ENCODE data around the gene NRXN3.

Gene NRXN3

DNA sequence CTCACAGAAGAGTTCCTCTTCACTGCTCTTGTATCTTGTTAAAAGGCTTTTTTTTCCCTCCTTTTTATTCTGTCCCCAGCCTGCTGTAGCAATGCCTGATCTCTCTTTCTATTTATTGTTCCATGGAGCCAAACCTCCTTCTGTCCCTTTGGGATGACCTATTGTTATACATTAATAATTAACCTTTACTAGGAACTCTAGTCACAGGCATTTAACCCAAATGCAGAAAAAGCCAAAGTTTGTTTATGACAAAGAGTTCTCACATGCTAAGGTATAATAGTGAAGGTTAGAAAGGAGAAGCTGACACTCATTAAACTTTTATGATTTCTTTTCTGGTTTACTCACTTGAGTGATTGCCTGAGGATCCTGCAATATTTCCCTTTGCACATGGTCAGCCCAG is 535.8 kb downstream of the NRXN3 start:
- no peaks in the 10 kb centered on the region for H3K9me3 ChIP-seq (ENCODE audit: control extremely low read depth in 1 of 5, control insufficient read depth in 4 of 5, insufficient read depth in 2 of 5, low read depth in 1 of 5, low read length in 4 of 5)
- no peak for DNase-seq
- peaks cover 0 to 1% (median 0%) of the 10 kb centered on the region in 5 experiments for H3K27me3 ChIP-seq (replicated peaks in 2 of 5; ENCODE audit: control insufficient read depth in 4 of 5, insufficient read depth in 5 of 5, low read length in 4 of 5)
- H3K4me3 ChIP-seq (ENCODE audit: control insufficient read depth in 1 of 7, extremely low read depth in 1 of 7, insufficient read depth in 4 of 7, low read depth in 2 of 7, low read length in 6 of 7) = no peak overlapping the region
- H3K4me1 ChIP-seq (ENCODE audit: control extremely low read depth in 1 of 4, control insufficient read depth in 4 of 4, insufficient read depth in 4 of 4, low read length in 3 of 4) = no peaks in the 10 kb centered on the region
- POLR2A ChIA-PET = no interaction called here
- CTCF ChIA-PET = no interaction called here
- no peaks in the 10 kb centered on the region for H3K36me3 ChIP-seq (ENCODE audit: control insufficient read depth in 4 of 4, insufficient read depth in 4 of 4, low read length in 3 of 4)
- H3K27ac ChIP-seq (ENCODE audit: insufficient read depth in 1 of 2, low read depth in 1 of 2, low read length in 2 of 2, poor library complexity in 1 of 2, severe bottlenecking in 2 of 2) = no peak overlapping the region

DNA sequence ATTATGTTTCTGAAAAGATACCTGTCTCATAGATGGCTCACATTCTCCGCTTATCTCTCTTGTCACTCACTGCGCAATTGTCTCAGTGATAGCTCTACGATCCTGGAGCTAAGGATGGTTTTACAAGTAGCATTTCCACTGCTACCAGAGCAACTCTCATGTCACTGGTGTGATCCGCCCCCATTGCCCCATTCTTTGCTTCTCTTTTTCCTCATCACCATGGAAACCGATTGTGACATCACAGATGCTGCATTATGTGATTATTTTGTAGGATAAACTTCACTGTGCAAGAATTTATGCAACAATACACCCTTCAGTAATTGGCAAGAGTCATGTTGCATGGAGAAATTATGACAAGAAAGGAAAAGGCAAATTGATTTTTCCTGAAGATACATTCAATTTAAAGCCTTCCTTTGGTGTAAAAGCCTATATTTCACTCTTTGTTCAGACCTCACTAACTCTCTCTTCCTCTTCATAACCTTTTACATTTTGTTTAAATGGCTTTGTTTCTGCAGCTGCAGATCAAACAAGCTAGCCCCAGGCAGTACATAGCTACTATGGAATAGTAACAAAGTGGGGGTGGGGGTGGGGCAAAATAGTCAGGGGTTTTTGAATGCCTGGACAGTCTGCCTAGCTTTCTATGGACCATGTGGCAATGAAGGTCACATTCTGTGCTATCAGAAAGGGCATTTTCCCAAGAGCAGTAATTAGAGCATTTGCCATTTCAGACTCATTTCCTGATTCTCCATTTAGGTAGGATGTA is 539.8 kb downstream of the NRXN3 start:
- H3K27me3 ChIP-seq (replicated peaks in 2 of 5; ENCODE audit: control insufficient read depth in 4 of 5, insufficient read depth in 5 of 5, low read length in 4 of 5) = no peaks in the 10 kb centered on the region
- no peak overlapping the region for H3K27ac ChIP-seq (ENCODE audit: insufficient read depth in 1 of 2, low read depth in 1 of 2, low read length in 2 of 2, poor library complexity in 1 of 2, severe bottlenecking in 2 of 2)
- ChIA-PET CTCF (no interaction called here), POLR2A (no interaction called here)
- no peaks in the 10 kb centered on the region for H3K4me1 ChIP-seq (ENCODE audit: control extremely low read depth in 1 of 4, control insufficient read depth in 4 of 4, insufficient read depth in 4 of 4, low read length in 3 of 4)
- no peak for DNase-seq
- no peaks in the 10 kb centered on the region for H3K9me3 ChIP-seq (ENCODE audit: control extremely low read depth in 1 of 5, control insufficient read depth in 4 of 5, insufficient read depth in 2 of 5, low read depth in 1 of 5, low read length in 4 of 5)
- H3K36me3 ChIP-seq (ENCODE audit: control insufficient read depth in 4 of 4, insufficient read depth in 4 of 4, low read length in 3 of 4) = no peaks in the 10 kb centered on the region
- 86% methylated on average over 2 of the region's 5 CpGs for WGBS (ENCODE audit: insufficient coverage)
- no peak overlapping the region for H3K4me3 ChIP-seq (ENCODE audit: control insufficient read depth in 1 of 7, extremely low read depth in 1 of 7, insufficient read depth in 4 of 7, low read depth in 2 of 7, low read length in 6 of 7)

DNA sequence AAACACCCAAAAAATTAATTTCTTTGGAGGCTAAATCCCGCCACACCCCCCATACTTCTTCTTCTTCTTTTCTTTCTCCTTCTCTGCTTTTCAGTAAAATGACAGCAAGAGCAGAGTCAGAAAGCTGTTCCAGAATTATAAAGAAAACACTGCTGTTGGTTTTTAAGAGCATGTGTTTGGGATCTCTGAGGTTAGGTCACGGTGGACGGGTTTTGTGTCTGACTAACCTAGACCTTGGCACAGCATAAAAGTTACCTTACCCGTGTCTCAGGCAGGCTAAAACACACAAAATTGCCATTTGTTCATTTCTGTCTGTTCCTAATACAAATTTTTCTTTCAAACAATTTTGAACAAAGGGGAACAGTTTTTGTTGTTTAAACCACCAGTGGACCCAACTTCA is 540.8 kb downstream of the NRXN3 start:
- no peaks in the 10 kb centered on the region for H3K9me3 ChIP-seq (ENCODE audit: control extremely low read depth in 1 of 5, control insufficient read depth in 4 of 5, insufficient read depth in 2 of 5, low read depth in 1 of 5, low read length in 4 of 5)
- ChIA-PET POLR2A (no interaction called here), CTCF (no interaction called here)
- no peaks in the 10 kb centered on the region for H3K4me1 ChIP-seq (ENCODE audit: control extremely low read depth in 1 of 4, control insufficient read depth in 4 of 4, insufficient read depth in 4 of 4, low read length in 3 of 4)
- H3K4me3 ChIP-seq (ENCODE audit: control insufficient read depth in 1 of 7, extremely low read depth in 1 of 7, insufficient read depth in 4 of 7, low read depth in 2 of 7, low read length in 6 of 7) = no peak overlapping the region
- DNase-seq = no peak
- WGBS (ENCODE audit: insufficient coverage) = 94% methylated on average over 3 of the region's 4 CpGs
- no peaks in the 10 kb centered on the region for H3K36me3 ChIP-seq (ENCODE audit: control insufficient read depth in 4 of 4, insufficient read depth in 4 of 4, low read length in 3 of 4)
- no peak overlapping the region for H3K27ac ChIP-seq (ENCODE audit: insufficient read depth in 1 of 2, low read depth in 1 of 2, low read length in 2 of 2, poor library complexity in 1 of 2, severe bottlenecking in 2 of 2)
- H3K27me3 ChIP-seq (replicated peaks in 2 of 5; ENCODE audit: control insufficient read depth in 4 of 5, insufficient read depth in 5 of 5, low read length in 4 of 5) = no peaks in the 10 kb centered on the region

DNA sequence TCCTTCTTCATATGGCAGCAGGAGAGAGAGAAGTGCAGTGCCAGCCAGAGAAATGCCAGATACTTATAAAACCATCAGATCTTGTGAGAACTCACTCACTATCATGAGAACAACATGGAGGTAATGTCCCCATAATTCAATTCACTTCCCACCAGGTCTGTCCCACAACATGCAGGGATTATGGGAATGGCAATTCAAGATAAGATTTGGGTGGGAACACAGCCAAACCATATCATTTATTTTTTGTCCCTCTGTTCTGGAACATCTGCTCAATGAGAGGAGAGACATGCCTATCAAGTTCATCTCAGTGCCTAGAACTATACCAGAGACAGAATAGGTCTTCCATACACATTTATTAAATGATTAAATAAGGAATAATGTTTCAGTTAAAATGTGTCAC is 543.5 kb downstream of the NRXN3 start:
- H3K27me3 ChIP-seq (replicated peaks in 2 of 5; ENCODE audit: control insufficient read depth in 4 of 5, insufficient read depth in 5 of 5, low read length in 4 of 5) = no peaks in the 10 kb centered on the region
- DNase-seq = no peak
- ChIA-PET CTCF (no interaction called here), POLR2A (no interaction called here)
- no peak overlapping the region for H3K4me3 ChIP-seq (ENCODE audit: control insufficient read depth in 1 of 7, extremely low read depth in 1 of 7, insufficient read depth in 4 of 7, low read depth in 2 of 7, low read length in 6 of 7)
- no peaks in the 10 kb centered on the region for H3K9me3 ChIP-seq (ENCODE audit: control extremely low read depth in 1 of 5, control insufficient read depth in 4 of 5, insufficient read depth in 2 of 5, low read depth in 1 of 5, low read length in 4 of 5)
- no peak overlapping the region for H3K27ac ChIP-seq (ENCODE audit: insufficient read depth in 1 of 2, low read depth in 1 of 2, low read length in 2 of 2, poor library complexity in 1 of 2, severe bottlenecking in 2 of 2)
- no peaks in the 10 kb centered on the region for H3K4me1 ChIP-seq (ENCODE audit: control extremely low read depth in 1 of 4, control insufficient read depth in 4 of 4, insufficient read depth in 4 of 4, low read length in 3 of 4)
- no peaks in the 10 kb centered on the region for H3K36me3 ChIP-seq (ENCODE audit: control insufficient read depth in 4 of 4, insufficient read depth in 4 of 4, low read length in 3 of 4)

DNA sequence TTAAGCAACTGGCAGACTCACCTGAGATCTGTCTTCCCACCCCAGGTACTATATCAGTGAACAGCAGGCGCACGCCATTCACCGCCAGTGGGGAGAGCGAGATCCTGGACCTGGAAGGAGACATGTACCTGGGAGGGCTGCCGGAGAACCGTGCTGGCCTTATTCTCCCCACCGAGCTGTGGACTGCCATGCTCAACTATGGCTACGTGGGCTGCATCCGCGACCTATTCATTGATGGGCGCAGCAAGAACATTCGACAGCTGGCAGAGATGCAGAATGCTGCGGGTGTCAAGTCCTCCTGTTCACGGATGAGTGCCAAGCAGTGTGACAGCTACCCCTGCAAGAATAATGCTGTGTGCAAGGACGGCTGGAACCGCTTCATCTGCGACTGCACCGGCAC is 544.5 kb downstream of the NRXN3 start:
- no peaks in the 10 kb centered on the region for H3K9me3 ChIP-seq (ENCODE audit: control extremely low read depth in 1 of 5, control insufficient read depth in 4 of 5, insufficient read depth in 2 of 5, low read depth in 1 of 5, low read length in 4 of 5)
- 97% methylated on average over 16 of the region's 18 CpGs for WGBS (ENCODE audit: insufficient coverage)
- POLR2A ChIA-PET = no interaction called here
- H3K27me3 ChIP-seq (replicated peaks in 2 of 5; ENCODE audit: control insufficient read depth in 4 of 5, insufficient read depth in 5 of 5, low read length in 4 of 5) = no peaks in the 10 kb centered on the region
- no peaks in the 10 kb centered on the region for H3K4me1 ChIP-seq (ENCODE audit: control extremely low read depth in 1 of 4, control insufficient read depth in 4 of 4, insufficient read depth in 4 of 4, low read length in 3 of 4)
- H3K4me3 ChIP-seq (ENCODE audit: control insufficient read depth in 1 of 7, extremely low read depth in 1 of 7, insufficient read depth in 4 of 7, low read depth in 2 of 7, low read length in 6 of 7) = no peak overlapping the region
- DNase-seq = no peak
- H3K27ac ChIP-seq (ENCODE audit: insufficient read depth in 1 of 2, low read depth in 1 of 2, low read length in 2 of 2, poor library complexity in 1 of 2, severe bottlenecking in 2 of 2) = no peak overlapping the region
- CTCF ChIA-PET = no interaction called here
- H3K36me3 ChIP-seq (ENCODE audit: control insufficient read depth in 4 of 4, insufficient read depth in 4 of 4, low read length in 3 of 4) = no peaks in the 10 kb centered on the region

DNA sequence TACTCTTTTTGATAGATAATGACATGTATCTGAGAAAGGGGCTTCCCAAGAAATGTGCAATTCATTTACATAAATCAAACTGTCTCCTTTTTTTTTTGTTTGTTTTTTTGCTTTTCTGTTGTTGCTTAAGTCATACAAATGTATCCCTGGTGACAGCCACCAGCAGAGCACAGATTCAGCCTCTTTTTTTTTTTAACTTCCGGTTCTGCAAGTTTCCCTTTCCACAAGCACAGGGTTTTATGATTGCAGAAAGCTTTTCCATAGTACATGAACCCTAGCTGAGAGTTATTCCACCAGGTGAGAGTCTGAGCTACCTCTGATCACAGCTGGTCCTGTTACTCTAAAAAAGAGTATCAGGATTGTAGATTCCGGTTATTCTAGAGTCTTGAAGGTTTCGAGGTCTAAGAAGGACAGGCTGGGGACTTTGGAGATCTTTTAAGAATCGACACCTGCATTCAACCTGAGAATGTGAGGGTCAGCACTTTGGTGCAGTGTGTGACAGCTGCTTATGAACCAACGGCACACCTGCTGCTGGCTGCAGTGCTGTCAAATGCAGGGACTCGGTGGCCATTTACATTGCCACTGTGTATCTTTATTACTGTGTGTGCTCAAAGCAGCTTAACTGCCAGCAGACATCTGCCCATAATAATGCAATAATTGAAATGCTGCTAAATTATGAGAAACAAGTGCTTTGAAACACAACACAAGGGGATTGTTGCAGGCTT is 551.7 kb downstream of the NRXN3 start:
- H3K4me1 ChIP-seq (ENCODE audit: control extremely low read depth in 1 of 4, control insufficient read depth in 4 of 4, insufficient read depth in 4 of 4, low read length in 3 of 4) = no peaks in the 10 kb centered on the region
- CTCF ChIA-PET = no interaction called here
- WGBS (ENCODE audit: insufficient coverage) = 79% methylated on average over 3 of the region's 6 CpGs
- no peak overlapping the region for H3K4me3 ChIP-seq (ENCODE audit: control insufficient read depth in 1 of 7, extremely low read depth in 1 of 7, insufficient read depth in 4 of 7, low read depth in 2 of 7, low read length in 6 of 7)
- POLR2A ChIA-PET = no interaction called here
- no peaks in the 10 kb centered on the region for H3K9me3 ChIP-seq (ENCODE audit: control extremely low read depth in 1 of 5, control insufficient read depth in 4 of 5, insufficient read depth in 2 of 5, low read depth in 1 of 5, low read length in 4 of 5)
- no peaks in the 10 kb centered on the region for H3K36me3 ChIP-seq (ENCODE audit: control insufficient read depth in 4 of 4, insufficient read depth in 4 of 4, low read length in 3 of 4)
- no peak overlapping the region for H3K27ac ChIP-seq (ENCODE audit: insufficient read depth in 1 of 2, low read depth in 1 of 2, low read length in 2 of 2, poor library complexity in 1 of 2, severe bottlenecking in 2 of 2)
- DNase-seq = no peak
- H3K27me3 ChIP-seq (replicated peaks in 2 of 5; ENCODE audit: control insufficient read depth in 4 of 5, insufficient read depth in 5 of 5, low read length in 4 of 5) = no peaks in the 10 kb centered on the region

DNA sequence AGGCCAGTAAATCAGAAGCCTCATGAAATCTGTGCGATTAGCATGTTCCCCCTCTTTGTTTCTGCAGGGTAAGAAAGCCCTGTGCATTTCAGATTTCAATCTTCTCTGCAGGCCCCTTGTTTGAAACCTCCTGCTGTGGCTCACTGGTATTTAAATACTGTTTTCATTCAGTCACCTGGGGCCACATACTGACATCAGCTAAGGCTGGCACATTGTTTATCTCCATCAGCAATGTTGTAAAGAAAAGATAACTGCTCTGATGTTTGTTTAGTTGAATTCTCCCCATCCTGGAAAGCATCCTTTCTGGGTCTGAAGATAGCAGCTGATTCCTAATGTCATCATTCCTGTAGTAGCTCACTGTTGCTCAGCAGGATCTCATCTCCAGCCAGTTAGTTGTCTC is 554.9 kb downstream of the NRXN3 start:
- CTCF ChIA-PET = no interaction called here
- no peaks in the 10 kb centered on the region for H3K4me1 ChIP-seq (ENCODE audit: control extremely low read depth in 1 of 4, control insufficient read depth in 4 of 4, insufficient read depth in 4 of 4, low read length in 3 of 4)
- DNase-seq = no peak
- H3K4me3 ChIP-seq (ENCODE audit: control insufficient read depth in 1 of 7, extremely low read depth in 1 of 7, insufficient read depth in 4 of 7, low read depth in 2 of 7, low read length in 6 of 7) = no peak overlapping the region
- WGBS (ENCODE audit: insufficient coverage) = 69% methylated on average over 1 of the region's 1 CpG
- no peaks in the 10 kb centered on the region for H3K36me3 ChIP-seq (ENCODE audit: control insufficient read depth in 4 of 4, insufficient read depth in 4 of 4, low read length in 3 of 4)
- POLR2A ChIA-PET = no interaction called here
- H3K27ac ChIP-seq (ENCODE audit: insufficient read depth in 1 of 2, low read depth in 1 of 2, low read length in 2 of 2, poor library complexity in 1 of 2, severe bottlenecking in 2 of 2) = no peak overlapping the region
- no peaks in the 10 kb centered on the region for H3K27me3 ChIP-seq (replicated peaks in 2 of 5; ENCODE audit: control insufficient read depth in 4 of 5, insufficient read depth in 5 of 5, low read length in 4 of 5)
- H3K9me3 ChIP-seq (ENCODE audit: control extremely low read depth in 1 of 5, control insufficient read depth in 4 of 5, insufficient read depth in 2 of 5, low read depth in 1 of 5, low read length in 4 of 5) = no peaks in the 10 kb centered on the region

All from common myeloid progenitor, CD34-positive (primary cell).